GM18909 (cell line): ENCODE measurements around the gene STAG2.
"Not testable (repeated sequence)": the region's sequence is repeated elsewhere in the genome, so short reads cannot be mapped to it uniquely, and the experiment has no call there.

Source experiments
- ATAC-seq: cut with Tn5 transposase; IDR thresholded peaks from one replicate; pipeline ENCODE4 v1.9.1; 2021; ENCODE audit warnings: mild to moderate bottlenecking; ENCODE audit not compliant: unreplicated experiment, poor library complexity

STAG2 gene

GRCh38 chrX:123961268-123962005 lies at the start of gene STAG2:
TSS of gene STAG2 (plus strand) at chrX:123961706. CDS start at chrX:124022628, 60,922 bp downstream.
- no peak for ATAC-seq

GRCh38 chrX:123917069-123917468 lies 44.4 kb upstream of the STAG2 start:
- no peak for ATAC-seq

GRCh38 chrX:123918106-123918721 lies 43.3 kb upstream of the STAG2 start:
- ATAC-seq: no peak

- no peak for ATAC-seq
Observed at GRCh38 chrX:123920105-123920785, 41.3 kb upstream of the STAG2 start.

- no peak for ATAC-seq
Observed at GRCh38 chrX:123923211-123923610, 38.3 kb upstream of the STAG2 start.

- no peak for ATAC-seq
Observed at GRCh38 chrX:123924186-123924585, 37.3 kb upstream of the STAG2 start.

GRCh38 chrX:123927845-123928244 lies 33.7 kb upstream of the STAG2 start:
- ATAC-seq: no peak

GRCh38 chrX:123932055-123932454 lies 29.5 kb upstream of the STAG2 start:
- ATAC-seq: not testable (repeated sequence)

- ATAC-seq: no peak
Observed at GRCh38 chrX:123943074-123943473, 18.4 kb upstream of the STAG2 start.

- ATAC-seq: no peak
Observed at GRCh38 chrX:123943488-123943887, 18.0 kb upstream of the STAG2 start.

GRCh38 chrX:123949846-123950245 lies 11.7 kb upstream of the STAG2 start:
- no peak for ATAC-seq

GRCh38 chrX:123959281-123960063 lies 2.0 kb upstream of the STAG2 start:
- ATAC-seq: no peak

- no peak for ATAC-seq
Observed at GRCh38 chrX:123960956-123961267, 594 bp upstream of the STAG2 start.

- ATAC-seq: no peak
Observed at GRCh38 chrX:123962006-123962467, 531 bp downstream of the STAG2 start.

- peak; percentile 65 for ATAC-seq
Observed at GRCh38 chrX:123962794-123963373, 1.4 kb downstream of the STAG2 start.

GRCh38 chrX:123964156-123964834 lies 2.8 kb downstream of the STAG2 start:
- ATAC-seq: no peak

- no peak for ATAC-seq
Observed at GRCh38 chrX:123965712-123966111, 4.2 kb downstream of the STAG2 start.

- ATAC-seq: no peak
Observed at GRCh38 chrX:123967497-123967896, 6.0 kb downstream of the STAG2 start.

GRCh38 chrX:123968383-123969050 lies 7.0 kb downstream of the STAG2 start:
- ATAC-seq: no peak
